Medulla oblongata (tissue), 1 donor: Measurements from ENCODE around the gene TPM4.
"Not testable (repeated sequence)": the region's sequence is repeated elsewhere in the genome, so short reads cannot be mapped to it uniquely, and the experiment has no call there.

Experiments
- DNase-seq: peaks from one replicate; pipeline ENCODE4 v3.0.0-alpha.2; 2015; ENCODE audit errors: extremely low spot score

The TPM4 gene

GRCh38 chr19:16076154-16076957 is at the start of gene TPM4:
TSS of gene TPM4 (plus strand) at chr19:16076495. CDS start at chr19:16076566, 71 bp downstream.
- DNase-seq, result peak; percentile 89

- DNase-seq, result no peak
Measured at GRCh38 chr19:16026756-16027155, 49.5 kb upstream of the TPM4 start.

DNA sequence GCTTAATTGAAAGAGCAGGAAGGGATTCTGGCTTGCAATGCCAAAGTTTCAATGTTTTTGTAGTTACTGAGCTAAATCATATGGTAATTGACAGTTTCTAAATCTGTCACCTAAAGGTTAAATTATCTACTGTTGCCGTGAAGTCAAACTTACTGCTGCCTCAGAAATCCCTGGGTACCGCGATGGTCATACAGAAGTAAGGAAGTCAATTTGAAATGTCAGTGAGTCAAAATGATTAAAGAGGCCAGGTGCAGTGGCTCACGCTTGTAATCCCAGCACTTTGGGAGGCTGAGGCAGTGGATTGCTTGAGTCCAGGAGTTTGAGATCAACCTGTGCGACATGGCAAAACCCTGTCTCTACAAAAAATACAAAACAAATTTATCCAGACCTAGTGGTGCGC is 48.8 kb upstream of the TPM4 start:
- DNase-seq, result no peak

DNA sequence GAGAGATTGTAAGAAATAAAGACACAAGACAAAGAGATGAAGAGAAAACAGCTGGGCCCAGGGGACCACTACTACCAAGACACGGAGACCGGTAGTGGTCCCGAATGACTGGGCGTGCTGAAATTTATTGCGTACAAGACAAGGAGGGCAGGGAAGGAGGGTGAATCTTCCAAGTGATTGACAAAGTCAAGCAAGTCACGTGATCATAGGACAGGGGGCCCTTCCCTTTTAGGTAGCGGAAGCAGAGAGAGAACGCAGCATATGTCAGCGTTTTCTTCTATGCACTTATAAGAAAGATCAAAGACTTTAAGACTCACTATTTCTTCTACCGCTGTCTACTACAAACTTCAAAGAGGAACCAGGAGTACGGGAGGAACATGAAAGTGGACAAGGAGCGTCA is 46.1 kb upstream of the TPM4 start:
- DNase-seq, result not testable (repeated sequence)

- no peak for DNase-seq
Measured at GRCh38 chr19:16030964-16031871, 45.1 kb upstream of the TPM4 start.

DNA sequence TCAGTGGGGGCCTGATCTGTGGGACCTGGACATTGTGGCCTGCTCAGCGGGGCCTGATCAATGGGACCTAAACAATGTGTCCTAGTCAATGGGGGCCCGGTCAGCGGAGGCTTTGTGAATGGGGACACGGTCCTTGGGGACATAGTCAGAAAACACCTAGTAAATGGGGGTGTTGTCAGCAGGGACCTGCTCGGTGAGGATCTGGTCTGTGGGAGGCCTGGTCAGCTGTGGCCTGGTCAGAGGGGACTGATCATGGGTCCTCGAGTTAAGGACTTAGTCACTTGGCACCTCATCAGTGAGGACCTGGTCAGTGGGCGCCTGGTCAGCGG is 44.5 kb upstream of the TPM4 start:
- no peak for DNase-seq

GRCh38 chr19:16032509-16033135 is 43.7 kb upstream of the TPM4 start:
- DNase-seq, result no peak

- no peak for DNase-seq
Measured at GRCh38 chr19:16033136-16033530, 43.2 kb upstream of the TPM4 start.

- no peak for DNase-seq
Measured at GRCh38 chr19:16033721-16034120, 42.6 kb upstream of the TPM4 start.

DNA sequence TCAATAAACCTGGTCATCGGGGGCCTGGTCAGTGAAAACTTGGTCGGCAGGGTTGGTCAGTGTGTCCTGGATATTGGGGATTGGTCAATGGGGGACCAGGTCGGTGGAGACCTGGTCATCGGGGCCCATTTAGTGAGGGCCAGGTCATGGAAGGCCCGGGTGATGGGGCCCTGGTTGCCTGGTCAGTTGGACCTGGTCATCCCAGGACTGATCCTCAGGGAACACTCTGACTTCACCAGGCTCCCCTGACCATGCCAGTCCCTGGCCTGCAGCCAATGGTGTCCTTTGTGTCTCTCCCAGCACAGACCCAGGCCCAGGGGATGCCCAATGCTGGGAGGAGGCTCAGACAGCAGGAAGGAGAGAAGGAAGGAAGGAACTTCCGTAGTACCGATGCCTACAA is 42.1 kb upstream of the TPM4 start:
- no peak for DNase-seq

- DNase-seq, result no peak
Measured at GRCh38 chr19:16034958-16035560, 41.2 kb upstream of the TPM4 start.

DNA sequence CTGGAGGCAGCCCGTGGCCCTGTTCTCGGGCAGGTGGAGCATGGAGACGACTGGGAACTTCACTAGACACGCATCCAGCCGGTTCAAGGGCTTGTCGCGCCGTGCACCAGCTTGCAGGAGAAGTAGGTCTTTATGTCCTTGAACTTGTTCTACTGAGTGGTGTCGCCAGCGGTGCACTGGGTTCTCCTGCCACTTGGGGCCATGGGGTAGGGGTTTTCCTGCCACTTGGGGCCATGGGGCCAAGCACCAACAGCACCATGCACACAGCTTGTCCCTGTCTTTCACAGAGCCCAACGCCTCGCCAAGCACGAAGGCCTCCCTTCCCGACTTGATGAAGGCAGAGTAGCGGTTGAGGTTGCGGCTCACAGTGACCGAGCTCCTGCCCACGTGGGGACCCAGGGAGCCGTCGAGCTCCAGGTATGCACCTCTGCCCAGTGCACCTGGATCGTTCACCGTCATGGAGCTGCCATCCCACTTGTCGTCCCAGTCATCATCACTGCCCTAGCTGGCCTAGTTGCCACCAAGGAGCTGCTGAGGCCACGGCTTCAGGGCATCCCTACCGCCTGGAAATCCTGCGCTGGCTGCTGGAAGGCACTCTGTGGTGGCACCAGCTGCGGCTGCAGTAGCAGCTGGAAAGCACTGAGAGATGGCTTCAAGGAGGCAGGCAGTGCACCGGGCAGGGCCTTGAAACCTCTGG is 40.5 kb upstream of the TPM4 start:
- no peak for DNase-seq

GRCh38 chr19:16036397-16036925 is 39.8 kb upstream of the TPM4 start:
- no peak for DNase-seq

DNA sequence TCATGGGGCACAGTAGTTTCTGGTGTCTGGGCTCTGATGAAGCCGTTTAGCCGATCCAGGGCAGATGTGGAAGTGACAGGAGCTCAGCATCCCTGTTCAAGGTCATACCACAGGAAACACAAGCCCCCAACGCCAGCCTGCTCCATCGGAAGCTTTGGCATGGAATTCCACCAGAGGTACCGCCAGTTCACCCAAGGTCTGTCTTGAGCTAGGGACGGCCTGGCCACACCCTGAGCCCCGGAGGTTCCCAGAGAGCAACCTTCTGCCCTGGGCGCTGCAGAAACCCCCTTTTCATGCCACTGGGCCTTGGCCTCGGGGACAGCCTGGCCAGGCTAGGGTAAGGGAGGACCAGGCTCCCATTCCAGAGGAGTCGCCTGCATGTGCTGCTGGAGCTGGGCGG is 39.4 kb upstream of the TPM4 start:
- DNase-seq, result no peak

DNA sequence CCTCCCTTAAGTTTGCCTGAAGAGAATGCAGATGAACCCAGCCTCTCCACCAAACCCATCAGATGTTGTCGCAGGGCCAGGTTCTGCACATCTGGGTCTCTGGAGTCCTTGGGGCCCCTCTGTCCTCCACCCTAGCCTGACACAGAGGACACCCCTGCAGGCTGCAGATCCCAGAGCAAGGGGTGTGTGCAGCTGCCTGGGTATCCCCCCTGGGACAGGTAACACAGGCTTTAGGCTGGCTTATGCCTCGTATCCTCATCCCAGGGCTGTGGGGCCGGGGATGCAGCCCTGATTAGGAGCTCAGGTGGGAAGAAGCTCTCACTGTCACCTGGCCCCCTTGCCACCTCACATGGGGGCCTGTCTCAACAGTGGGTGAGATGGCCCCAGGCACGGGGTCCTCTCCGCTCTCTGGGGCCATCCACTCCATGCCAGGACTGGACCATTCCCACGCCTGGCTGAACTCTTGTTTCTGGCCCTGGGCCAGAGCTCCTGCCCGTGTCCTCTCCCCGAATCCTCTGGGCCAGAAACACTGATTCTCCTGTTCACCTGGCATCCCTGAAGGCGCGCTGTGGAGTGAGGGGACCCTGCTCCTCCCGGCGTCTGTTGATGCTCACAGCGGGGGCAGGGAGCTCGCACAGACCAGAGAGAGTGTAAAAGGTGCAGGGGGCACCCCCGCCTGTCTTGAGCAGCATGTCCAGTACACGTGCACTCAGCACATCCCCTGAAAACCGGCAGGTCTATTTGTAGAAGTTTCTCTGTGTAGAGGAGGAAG is 38.7 kb upstream of the TPM4 start:
- no peak for DNase-seq

GRCh38 chr19:16038196-16038695 is 38.0 kb upstream of the TPM4 start:
- DNase-seq, result no peak

- DNase-seq, result no peak
Measured at GRCh38 chr19:16039081-16039480, 37.2 kb upstream of the TPM4 start.

DNA sequence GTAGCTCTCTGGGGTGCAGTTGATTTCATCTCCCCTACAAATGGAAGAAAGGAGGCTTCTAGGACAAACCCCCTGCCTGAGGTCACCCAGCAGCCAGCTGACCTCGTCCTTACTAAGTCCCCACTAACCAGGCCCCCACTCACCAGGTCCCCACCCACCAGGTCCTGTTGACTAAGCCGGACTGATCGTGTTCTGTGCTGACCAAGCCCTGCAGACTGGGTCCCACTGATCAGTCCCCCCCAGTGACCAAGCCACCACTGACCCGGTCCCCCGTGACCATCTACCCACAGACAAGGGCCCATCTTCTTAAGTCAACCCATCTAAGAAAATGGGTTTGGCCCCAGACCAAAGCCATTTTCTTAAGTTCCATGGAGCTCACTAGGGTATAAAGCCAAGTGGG is 36.8 kb upstream of the TPM4 start:
- no peak for DNase-seq

- DNase-seq, result no peak
Measured at GRCh38 chr19:16040642-16041041, 35.7 kb upstream of the TPM4 start.

DNA sequence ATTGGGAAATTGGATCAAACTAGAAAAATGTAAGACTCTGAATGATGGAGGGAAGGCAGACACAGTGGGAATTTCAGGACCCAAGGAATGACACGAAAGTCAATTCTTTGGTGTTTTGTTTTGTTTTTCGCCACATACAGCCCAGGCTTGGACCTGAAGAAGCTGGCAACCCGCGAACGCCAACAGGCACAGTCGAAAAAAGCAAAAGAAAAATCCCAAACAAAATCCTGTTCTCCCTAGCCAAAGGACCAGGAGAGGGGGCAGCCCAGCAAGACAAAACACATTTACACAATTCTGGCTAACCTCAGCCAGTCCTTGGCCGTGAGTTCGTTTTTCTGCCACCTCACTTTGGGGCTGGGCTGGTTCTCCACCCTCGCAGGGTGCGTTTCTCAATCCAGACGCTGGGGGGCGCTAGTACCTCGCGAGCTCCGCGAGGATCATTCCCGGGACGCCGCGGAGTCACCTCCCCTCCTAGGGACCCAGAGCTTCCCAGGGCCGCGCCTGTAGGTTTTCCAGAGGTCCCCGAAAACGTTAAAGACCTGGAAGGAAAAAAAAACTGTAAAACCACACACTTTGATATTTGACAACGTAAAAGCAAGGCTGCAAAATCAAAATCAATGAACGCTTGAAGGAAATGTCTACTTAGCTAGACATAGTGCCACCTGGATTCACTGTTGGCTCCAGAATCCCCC is 34.9 kb upstream of the TPM4 start:
- peak; percentile 82 for DNase-seq
